OCI-LY7 (cell line): ENCODE data around the gene MSANTD1. TPM values are rescaled to one million over a fixed set of nuclear protein-coding genes. Genes with fewer than 3 reads are reported as not detected.

Experiments used
- BruUV-seq: library from RNA; stranded (reverse); fragments of 400-500 nt; replicated peaks from 2 replicates; lab custom pipeline; 2021; lab: Mats Ljungman, UMichigan
- CTCF ChIA-PET: fragments of 300-600 bp; sonication (Branson Sonifier 250); formaldehyde crosslinking; loops from one replicate; lab custom pipeline; 2022; ENCODE audit warnings: antibody characterized with exemption; ENCODE audit not compliant: unreplicated experiment; lab: Charles Lee
- POLR2A ChIA-PET: fragments of 300-600 bp; sonication (Branson Sonifier 250); formaldehyde crosslinking; loops from one replicate; lab custom pipeline; 2022; ENCODE audit warnings: antibody characterized with exemption; lab: Charles Lee
- DNase-seq: peaks from one replicate; pipeline ENCODE4 v3.0.0-alpha.2; 2015; ENCODE audit warnings: low spot score
- H2AFZ ChIP-seq: fragments of 200-600 bp; sonication (generic), shearing (Covaris generic); 2 replicates; pipeline ENCODE4 v1.6.1; 2014; ENCODE audit warnings: mild to moderate bottlenecking, antibody characterized with exemption, low read length, moderate library complexity
- H3K27ac ChIP-seq: fragments of 200-600 bp; sonication (generic); 2 replicates; pipeline ENCODE4 v1.5.1; 2014; ENCODE audit warnings: mixed run types, low read depth, mild to moderate bottlenecking, moderate library complexity, low read length, inconsistent platforms; ENCODE audit not compliant: poor library complexity, severe bottlenecking
- H3K36me3 ChIP-seq: fragments of 200-600 bp; sonication (generic); 2 replicates; pipeline ENCODE4 v1.6.1; 2014; ENCODE audit warnings: mild to moderate bottlenecking, antibody characterized with exemption, low read length, moderate library complexity, mixed read lengths; ENCODE audit not compliant: insufficient read depth
- H3K4me1 ChIP-seq: fragments of 200-600 bp; sonication (generic); 2 replicates; pipeline ENCODE4 v1.5.1; 2014; ENCODE audit warnings: mild to moderate bottlenecking, low read length; ENCODE audit not compliant: insufficient read depth, poor library complexity, severe bottlenecking
- H3K4me2 ChIP-seq: fragments of 200-600 bp; sonication (generic); 2 replicates; pipeline ENCODE4 v1.6.1; 2014; ENCODE audit warnings: mild to moderate bottlenecking, low read length
- H3K4me3 ChIP-seq: fragments of 200-600 bp; sonication (generic); 2 replicates; pipeline ENCODE4 v1.5.1; 2014; ENCODE audit warnings: mild to moderate bottlenecking, low read depth, low read length; ENCODE audit not compliant: poor library complexity, severe bottlenecking
- H3K79me2 ChIP-seq: fragments of 200-600 bp; sonication (generic); 2 replicates; pipeline ENCODE4 v1.6.1; 2016; ENCODE audit warnings: low read depth, mild to moderate bottlenecking, low read length, moderate library complexity, mixed read lengths; ENCODE audit not compliant: insufficient read depth
- H3K9me2 ChIP-seq: fragments of 200-600 bp; sonication (generic); 2 replicates; pipeline ENCODE4 v1.6.1; 2016; ENCODE audit warnings: mild to moderate bottlenecking, low read length, mixed read lengths; ENCODE audit not compliant: insufficient read depth
- H3K9me3 ChIP-seq: fragments of 200-600 bp; sonication (generic); 2 replicates; pipeline ENCODE4 v1.6.1; 2014; ENCODE audit warnings: mild to moderate bottlenecking, mixed run types, low read length, mixed read lengths
- H4K20me1 ChIP-seq: fragments of 200-600 bp; sonication (generic); 2 replicates; pipeline ENCODE4 v1.6.1; 2014; ENCODE audit warnings: mild to moderate bottlenecking, antibody characterized with exemption, low read length, moderate library complexity, mixed read lengths; ENCODE audit not compliant: insufficient read depth
- CTCF ChIP-seq: fragments of 200-600 bp; sonication (generic); conservative IDR thresholded peaks from 2 replicates; pipeline ENCODE4 v1.5.1; 2014; ENCODE audit warnings: mild to moderate bottlenecking, antibody characterized with exemption, low read length, moderate library complexity, mixed read lengths
- EZH2phosphoT487 ChIP-seq: fragments of 200-600 bp; sonication (generic); IDR thresholded peaks from 2 replicates; pipeline ENCODE4 v1.6.1; 2018; ENCODE audit warnings: low read depth, borderline replicate concordance, mild to moderate bottlenecking, mixed run types, antibody characterized with exemption, low read length, moderate library complexity, mixed read lengths
- intact Hi-C: fragments of 100-400 bp; cut with micrococcal nuclease; formaldehyde crosslinking; loops from one replicate; pipeline ENCODE4 v1.10.0; 2022; ENCODE audit not compliant: unreplicated experiment
- total RNA-seq, 2 experiments: library from RNA; depleted of rRNA in 1 of 2; stranded (reverse); fragments of >200 nt in 1 of 2; shearing (Covaris generic) in 1 of 2; gene quantifications; 2 replicates each; pipeline ENCODE4 v1.2.3, GENCODE V29; 2014 to 2022

Gene MSANTD1
- total RNA-seq, 2 experiments from 2014 or later = 0.13 to 1.0 TPM

GRCh38 chr4:3252831-3253641 lies 4.1 kb downstream of the MSANTD1 start:
- POLR2A ChIA-PET = no interaction called here
- intact Hi-C loops = no loop called here
- Histone ChIP-seq H3K27ac (no peak overlapping the region), H2AFZ (no peak overlapping the region), H3K36me3 (no peaks in the 10 kb centered on the region), H3K4me1 (no peaks in the 10 kb centered on the region), H3K4me3 (no peak overlapping the region), H3K79me2 (no peaks in the 10 kb centered on the region), H3K9me2 (no peaks in the 10 kb centered on the region), H4K20me1 (no peaks in the 10 kb centered on the region), H3K9me3 (no peaks in the 10 kb centered on the region), H3K4me2 (no peak overlapping the region)
- CTCF ChIA-PET = no interaction called here
- no peak for DNase-seq
- BruUV-seq = no TSS peak
- TF ChIP-seq EZH2phosphoT487 = no peak
- no peak for TF ChIP-seq CTCF

- Histone ChIP-seq H4K20me1 (no peaks in the 10 kb centered on the region), H3K27ac (no peak overlapping the region), H3K79me2 (no peaks in the 10 kb centered on the region), H3K9me2 (no peaks in the 10 kb centered on the region), H3K4me2 (no peak overlapping the region), H3K36me3 (no peaks in the 10 kb centered on the region), H2AFZ (no peak overlapping the region), H3K9me3 (no peaks in the 10 kb centered on the region), H3K4me1 (no peaks in the 10 kb centered on the region), H3K4me3 (no peak overlapping the region)
- intact Hi-C loops = no loop called here
- ChIA-PET CTCF (no interaction called here), POLR2A (interaction anchor here (0.6 kb wide), 1 partner anchor 245 kb away, joined by 3 read pairs; no protein-coding TSS in a partner anchor)
- TF ChIP-seq CTCF (no peak), EZH2phosphoT487 (no peak)
- DNase-seq = no peak
- BruUV-seq = no TSS peak
These were observed 4.8 kb downstream of the MSANTD1 start for GRCh38 chr4:3253808-3254207.
